PC-9 (cell line): ENCODE measurements around the gene NELFB. TPM values are rescaled to one million over a fixed set of nuclear protein-coding genes. Genes with fewer than 3 reads are reported as not detected.

Experiments
- BruUV-seq: library from RNA; stranded (reverse); fragments of 400-500 nt; replicated peaks from 2 replicates; lab custom pipeline; 2021; lab: Mats Ljungman, UMichigan
- CTCF ChIA-PET: fragments of 300-600 bp; sonication (Branson Sonifier 250); formaldehyde crosslinking; loops from one replicate; lab custom pipeline; 2022; ENCODE audit warnings: antibody characterized with exemption; lab: Charles Lee
- POLR2A ChIA-PET: fragments of 300-600 bp; sonication (Branson Sonifier 250); formaldehyde crosslinking; loops from one replicate; lab custom pipeline; 2022; ENCODE audit warnings: antibody characterized with exemption; ENCODE audit not compliant: unreplicated experiment; lab: Charles Lee
- DNase-seq, 2 experiments: peaks; one replicate each; pipeline versions ENCODE4 v3.0.0 to v3.0.0-alpha.2; 2015 to 2022; ENCODE audit warnings: mixed read lengths in 1 of 2
- H2AFZ ChIP-seq: fragments of 200-600 bp; sonication (generic); 2 replicates; pipeline ENCODE4 v1.8.1; 2017; ENCODE audit warnings: antibody characterized with exemption
- H3F3A ChIP-seq: fragments of 200-600 bp; sonication (generic); 2 replicates; pipeline ENCODE4 v1.8.1; 2017; ENCODE audit warnings: antibody characterized with exemption, mild to moderate bottlenecking, low read depth; ENCODE audit not compliant: insufficient read depth
- H3K27ac ChIP-seq: fragments of 200-600 bp; sonication (generic); 2 replicates; pipeline ENCODE4 v1.6.1; 2016; ENCODE audit warnings: mixed run types
- H3K27me3 ChIP-seq: fragments of 200-600 bp; sonication (generic); 2 replicates; pipeline ENCODE4 v1.6.1; 2016; ENCODE audit warnings: low read depth, mixed run types; ENCODE audit not compliant: insufficient read depth
- H3K36me3 ChIP-seq: fragments of 200-600 bp; sonication (generic); 2 replicates; pipeline ENCODE4 v1.6.1; 2016; ENCODE audit warnings: low read depth, mixed run types
- H3K4me1 ChIP-seq: fragments of 200-600 bp; sonication (generic); replicated peaks from 2 replicates; pipeline ENCODE4 v1.6.1; 2016; ENCODE audit warnings: mixed run types; ENCODE audit not compliant: insufficient read depth
- H3K4me2 ChIP-seq: fragments of 200-600 bp; sonication (generic); 2 replicates; pipeline ENCODE4 v1.6.1; 2017; ENCODE audit warnings: mixed run types
- H3K4me3 ChIP-seq: fragments of 200-600 bp; sonication (generic); 2 replicates; pipeline ENCODE4 v1.6.1; 2016; ENCODE audit warnings: mixed run types
- H3K79me2 ChIP-seq: fragments of 200-600 bp; sonication (generic); 2 replicates; pipeline ENCODE4 v1.6.1; 2017; ENCODE audit warnings: low read depth, mixed run types
- H3K9me2 ChIP-seq: fragments of 200-600 bp; sonication (generic); 2 replicates; pipeline ENCODE4 v1.8.1; 2017; ENCODE audit warnings: mild to moderate bottlenecking; ENCODE audit not compliant: insufficient read depth
- H3K9me3 ChIP-seq: fragments of 200-600 bp; sonication (generic); 2 replicates; pipeline ENCODE4 v1.8.1; 2016; ENCODE audit warnings: low read depth; ENCODE audit not compliant: insufficient read depth
- H4K20me1 ChIP-seq: fragments of 200-600 bp; sonication (generic); 2 replicates; pipeline ENCODE4 v1.8.1; 2017; ENCODE audit not compliant: insufficient read depth
- CTCF ChIP-seq: fragments of 200-600 bp; sonication (generic); conservative IDR thresholded peaks from 2 replicates; pipeline ENCODE4 v1.6.1; 2017; ENCODE audit warnings: mixed run types, antibody characterized with exemption, mild to moderate bottlenecking, moderate library complexity
- EZH2 ChIP-seq: fragments of 200-600 bp; sonication (generic); IDR thresholded peaks from 2 replicates; pipeline ENCODE4 v1.8.0; 2017; ENCODE audit warnings: antibody characterized with exemption, low read depth
- intact Hi-C: fragments of 100-400 bp; cut with micrococcal nuclease; formaldehyde crosslinking; loops from one replicate; pipeline ENCODE4 v1.10.0; 2022; ENCODE audit not compliant: unreplicated experiment
- total RNA-seq: library from RNA; stranded (reverse); gene quantifications from 2 replicates; pipeline ENCODE4 v1.2.3, GENCODE V29; 2021

Gene NELFB
- total RNA-seq, 1 experiment from 2014 or later: 94.2 TPM

DNA sequence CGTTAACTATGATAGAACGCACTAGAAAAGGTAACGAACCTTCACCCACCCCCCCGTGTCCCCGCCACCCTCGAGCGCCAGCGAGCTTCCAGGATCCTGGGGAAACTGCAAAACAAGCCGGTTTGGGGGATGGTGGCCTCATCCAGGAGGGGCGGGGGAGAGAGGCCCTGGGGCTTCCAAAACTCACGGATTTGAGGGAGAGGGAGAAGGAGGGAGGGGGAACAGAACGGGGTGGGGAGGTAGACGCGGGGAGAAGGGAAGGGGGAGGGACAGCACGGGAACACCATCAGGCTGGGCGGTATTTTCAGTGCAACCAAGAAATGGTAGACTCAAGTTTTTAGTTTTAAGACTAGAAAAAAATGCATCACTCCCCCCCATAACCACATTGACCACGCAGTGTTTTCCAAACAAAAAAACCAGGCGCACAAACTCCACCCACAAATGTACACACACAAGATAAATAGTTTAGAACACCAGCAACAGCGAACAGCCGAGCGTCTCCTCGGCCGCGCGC lies 45.5 kb downstream of the NELFB start:
- Histone ChIP-seq H4K20me1 (peaks cover 14% of the 10 kb centered on the region), H2AFZ (no peak overlapping the region), H3K9me3 (no peaks in the 10 kb centered on the region), H3K4me3 (peak overlapping the region; percentile 98), H3K9me2 (no peaks in the 10 kb centered on the region), H3K36me3 (no peaks in the 10 kb centered on the region), H3K4me2 (peak overlapping the region; percentile 96), H3K27ac (peak overlapping the region; percentile 75), H3F3A (peaks cover 38% of the 10 kb centered on the region; the same call in 1 of the 2 replicates), H3K4me1 (peaks cover 20% of the 10 kb centered on the region), H3K79me2 (peaks cover 22% of the 10 kb centered on the region), H3K27me3 (no peaks in the 10 kb centered on the region)
- ChIA-PET POLR2A (no interaction called here), CTCF (interaction anchor here (1.9 to 2.2 kb wide), 2 partner anchors 10 to 19 kb away, joined by 7 to 10 read pairs; no protein-coding TSS in a partner anchor)
- DNase-seq: peak; percentile 46 to 53
- intact Hi-C loops: loop anchor here (1.0 to 5.0 kb wide), 3 partner anchors 122 to 227 kb away; partner anchors contain the start of genes EXD3 and NOXA1
- TF ChIP-seq CTCF (no peak), EZH2 (no peak)
- no TSS peak for BruUV-seq

DNA sequence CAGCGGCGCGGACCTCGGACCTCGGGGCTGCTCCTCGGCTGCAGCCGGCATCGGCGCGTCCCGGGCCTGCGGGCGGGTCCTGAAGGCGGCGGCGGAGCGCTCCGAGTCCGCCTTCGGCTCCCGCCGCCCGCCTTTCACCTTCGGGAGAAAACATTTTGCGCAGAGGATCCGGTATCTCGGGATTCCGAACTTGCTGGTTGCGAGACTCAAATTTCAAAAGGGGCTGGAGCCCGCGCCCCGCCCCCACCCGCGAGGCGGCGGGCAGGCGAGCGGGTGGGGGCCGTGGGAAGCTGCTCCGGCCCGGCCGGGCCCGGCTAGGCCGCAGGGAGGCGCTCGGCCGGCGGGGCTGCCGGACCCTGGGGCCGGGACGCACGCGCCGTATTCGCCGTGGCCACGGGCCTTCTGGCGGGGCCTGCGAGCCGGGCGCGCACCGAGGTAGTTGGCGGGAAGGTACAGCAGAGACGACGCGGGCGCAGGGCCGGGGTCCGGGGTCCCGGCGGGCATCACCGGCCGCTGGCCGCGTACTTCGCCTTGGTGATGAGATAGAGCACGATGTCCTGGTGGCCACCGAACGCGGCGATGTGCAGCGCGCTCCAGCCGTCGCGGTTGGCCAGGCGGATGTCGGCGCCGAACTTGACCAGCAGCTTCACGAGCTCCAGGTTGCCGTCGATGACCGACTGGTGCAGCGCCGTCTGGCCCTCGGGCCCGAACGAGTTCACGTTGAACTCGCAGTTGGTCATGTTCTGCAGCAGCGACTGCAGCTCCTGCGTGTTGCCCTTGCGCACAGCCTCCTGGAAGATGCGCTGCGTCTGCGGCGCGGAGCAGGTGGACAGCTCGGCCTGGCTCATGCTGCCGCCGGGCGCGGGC lies 46.2 kb downstream of the NELFB start:
- Histone ChIP-seq H3K36me3 (no peaks in the 10 kb centered on the region), H3K4me1 (peaks cover 20% of the 10 kb centered on the region), H3K79me2 (peaks cover 22% of the 10 kb centered on the region), H3K4me3 (peak overlapping the region; percentile 98), H3K9me2 (no peaks in the 10 kb centered on the region), H3K4me2 (peak overlapping the region; percentile 96), H2AFZ (no peak overlapping the region), H3F3A (peaks cover 38% of the 10 kb centered on the region; the same call in 1 of the 2 replicates), H3K27ac (peak overlapping the region; percentile 75), H3K9me3 (no peaks in the 10 kb centered on the region), H3K27me3 (no peaks in the 10 kb centered on the region), H4K20me1 (peaks cover 14% of the 10 kb centered on the region)
- no peak for TF ChIP-seq CTCF
- TF ChIP-seq EZH2: no peak
- intact Hi-C loops: loop anchor here (1.0 to 5.0 kb wide), 3 partner anchors 121 to 226 kb away; partner anchors contain the start of genes EXD3 and NOXA1
- no TSS peak for BruUV-seq
- DNase-seq: peak; percentile 57 to 84
- POLR2A ChIA-PET: interaction anchor here (0.5 to 1.7 kb wide), 8 partner anchors 10 to 371 kb away, joined by 3 to 12 read pairs (median 5); partner anchors contain the start of genes EXD3, NOXA1 and TOR4A
- CTCF ChIA-PET: interaction anchor here (0.6 to 2.2 kb wide), 5 partner anchors 10 to 255 kb away, joined by 3 to 10 read pairs (median 6); no protein-coding TSS in a partner anchor

- H3K36me3 ChIP-seq: no peaks in the 10 kb centered on the region
Observed at GRCh38 chr9:137302118-137302448, 47.0 kb downstream of the NELFB start, which contains the start of gene NRARP. Gene NRARP, minus strand, starts transcription at chr9:137302271. Its CDS starts 343 bp downstream, at chr9:137301928.

More at GRCh38 chr9:137302118-137302448, 47.0 kb downstream of the NELFB start, which contains the start of gene NRARP:
- Histone ChIP-seq H3K4me1 (peaks cover 20% of the 10 kb centered on the region), H2AFZ (peak within 1 kb of the TSS; percentile 75), H3K4me2 (peak within 1 kb of the TSS; percentile 96), H3K27me3 (no peaks in the 10 kb centered on the region), H3K27ac (peak within 1 kb of the TSS; percentile 75), H3K9me2 (no peaks in the 10 kb centered on the region), H4K20me1 (peaks cover 14% of the 10 kb centered on the region), H3K79me2 (peaks cover 22% of the 10 kb centered on the region), H3F3A (peaks cover 31% of the 10 kb centered on the region; the same call in 1 of the 2 replicates), H3K9me3 (no peaks in the 10 kb centered on the region), H3K4me3 (peak within 1 kb of the TSS; percentile 98)
- CTCF ChIA-PET: interaction anchor here (0.5 to 2.2 kb wide), 8 partner anchors 9 to 143 kb away, joined by 3 to 10 read pairs (median 4); partner anchors contain the start of gene TOR4A
- intact Hi-C loops: loop anchor here (5.0 kb wide), 1 partner anchor 225 kb away; no protein-coding TSS in a partner anchor
- POLR2A ChIA-PET: interaction anchor here (0.5 to 1.7 kb wide), 10 partner anchors 9 to 371 kb away, joined by 3 to 12 read pairs (median 3); partner anchors contain the start of genes EXD3, MAN1B1, NOXA1 and TOR4A
- BruUV-seq: no TSS peak
- DNase-seq: peak; percentile 63 to 95
- TF ChIP-seq CTCF (no peak), EZH2 (no peak)
